ENCODE data around the gene PLXNA4. TPM values are rescaled to one million over a fixed set of nuclear protein-coding genes. Genes with fewer than 3 reads are reported as not detected.

PLXNA4 gene
- total RNA-seq, 1 donor from 2014 or later = 5.9 TPM

- intact Hi-C loops (cut with micrococcal nuclease) = no loop called here
Measured at GRCh38 chr7:132367795-132368194, 208.5 kb downstream of the PLXNA4 start.

GRCh38 chr7:132367004-132367403, 209.3 kb downstream of the PLXNA4 start:
- intact Hi-C loops (cut with micrococcal nuclease) = no loop called here

- intact Hi-C loops (cut with micrococcal nuclease) = no loop called here
Measured at GRCh38 chr7:132364226-132364625, 212.0 kb downstream of the PLXNA4 start.

- intact Hi-C loops (cut with micrococcal nuclease) = no loop called here
Measured at GRCh38 chr7:132362059-132362458, 214.2 kb downstream of the PLXNA4 start.

- intact Hi-C loops (cut with micrococcal nuclease) = no loop called here
Measured at GRCh38 chr7:132361146-132361545, 215.1 kb downstream of the PLXNA4 start.

- intact Hi-C loops (cut with micrococcal nuclease) = no loop called here
Measured at GRCh38 chr7:132359743-132360142, 216.5 kb downstream of the PLXNA4 start.

GRCh38 chr7:132355048-132355447, 221.2 kb downstream of the PLXNA4 start:
- intact Hi-C loops (cut with micrococcal nuclease) = no loop called here

GRCh38 chr7:132354527-132354926, 221.7 kb downstream of the PLXNA4 start:
- intact Hi-C loops (cut with micrococcal nuclease) = no loop called here

- intact Hi-C loops (cut with micrococcal nuclease) = no loop called here
Measured at GRCh38 chr7:132353936-132354335, 222.3 kb downstream of the PLXNA4 start.

GRCh38 chr7:132352800-132353199, 223.5 kb downstream of the PLXNA4 start:
- intact Hi-C loops (cut with micrococcal nuclease) = no loop called here

GRCh38 chr7:132351954-132352499, 224.2 kb downstream of the PLXNA4 start:
- intact Hi-C loops (cut with micrococcal nuclease) = no loop called here

- intact Hi-C loops (cut with micrococcal nuclease) = no loop called here
Measured at GRCh38 chr7:132350741-132351140, 225.5 kb downstream of the PLXNA4 start.

- intact Hi-C loops (cut with micrococcal nuclease) = no loop called here
Measured at GRCh38 chr7:132349075-132349474, 227.2 kb downstream of the PLXNA4 start.

- intact Hi-C loops (cut with micrococcal nuclease) = no loop called here
Measured at GRCh38 chr7:132348341-132348740, 227.9 kb downstream of the PLXNA4 start.

GRCh38 chr7:132347858-132348257, 228.4 kb downstream of the PLXNA4 start:
- intact Hi-C loops (cut with micrococcal nuclease) = no loop called here

- intact Hi-C loops (cut with micrococcal nuclease) = no loop called here
Measured at GRCh38 chr7:132347123-132347522, 229.1 kb downstream of the PLXNA4 start.

GRCh38 chr7:132345543-132346129, 230.6 kb downstream of the PLXNA4 start:
- intact Hi-C loops (cut with micrococcal nuclease) = no loop called here

- intact Hi-C loops (cut with micrococcal nuclease) = no loop called here
Measured at GRCh38 chr7:132345030-132345429, 231.2 kb downstream of the PLXNA4 start.

GRCh38 chr7:132343199-132343598, 233.1 kb downstream of the PLXNA4 start:
- intact Hi-C loops (cut with micrococcal nuclease) = no loop called here

GRCh38 chr7:132337450-132338080, 238.7 kb downstream of the PLXNA4 start:
- intact Hi-C loops (cut with micrococcal nuclease) = no loop called here

- intact Hi-C loops (cut with micrococcal nuclease) = no loop called here
Measured at GRCh38 chr7:132336797-132337196, 239.5 kb downstream of the PLXNA4 start.

- intact Hi-C loops (cut with micrococcal nuclease) = no loop called here
Measured at GRCh38 chr7:132333301-132333700, 243.0 kb downstream of the PLXNA4 start.

- intact Hi-C loops (cut with micrococcal nuclease) = no loop called here
Measured at GRCh38 chr7:132328760-132329159, 247.5 kb downstream of the PLXNA4 start.
